H1 (cell line): ENCODE measurements around the gene GRIK2. TPM values are rescaled to one million over a fixed set of nuclear protein-coding genes. Genes with fewer than 3 reads are reported as not detected.

ENCODE experiments used
- CTCF ChIA-PET: fragments of 300-600 bp; sonication (Branson Sonifier 250); formaldehyde crosslinking; loops from one replicate; lab custom pipeline; 2021; ENCODE audit not compliant: partially characterized antibody; lab: Charles Lee
- POLR2A ChIA-PET: fragments of 300-600 bp; sonication (Branson Sonifier 250); formaldehyde crosslinking; loops from one replicate; lab custom pipeline; 2021; ENCODE audit warnings: inconsistent platforms; ENCODE audit not compliant: partially characterized antibody; lab: Charles Lee
- DNase-seq, 2 experiments: peaks; one replicate each; pipeline versions ENCODE4 v3.0.0 to v3.0.0-alpha.2; 2010 to 2022; ENCODE audit warnings: low spot score in 2 of 2, low read depth in 1 of 2, mixed read lengths in 1 of 2
- FAIRE-seq: peaks from 2 replicates; lab custom pipeline; 2011; peaks lifted over from hg19 to GRCh38; lab: Jason Lieb, UNC
- H2AFZ ChIP-seq: 2 replicates; pipeline ENCODE4 v1.8.1; 2012; ENCODE audit warnings: low read length, inconsistent platforms
- H2AK5ac ChIP-seq: 2 replicates; pipeline ENCODE4 v1.6.1; 2013; ENCODE audit warnings: low read depth, low read length
- H2BK120ac ChIP-seq: replicated peaks from 2 replicates; pipeline ENCODE3; 2013; ENCODE audit warnings: low read depth, low read length, inconsistent platforms
- H2BK12ac ChIP-seq: 2 replicates; pipeline ENCODE4 v1.6.1; 2013; ENCODE audit warnings: low read depth, low read length
- H2BK15ac ChIP-seq: 2 replicates; pipeline ENCODE4 v1.6.1; 2013; ENCODE audit warnings: low read length
- H2BK20ac ChIP-seq: 2 replicates; pipeline ENCODE4 v1.6.1; 2013; ENCODE audit warnings: low read length
- H2BK5ac ChIP-seq: 2 replicates; pipeline ENCODE4 v1.6.1; 2013; ENCODE audit warnings: low read depth, low read length
- H3K14ac ChIP-seq: 2 replicates; pipeline ENCODE4 v1.6.1; 2013; ENCODE audit warnings: inconsistent platforms; ENCODE audit not compliant: insufficient read length
- H3K18ac ChIP-seq: 2 replicates; pipeline ENCODE4 v1.6.1; 2013; ENCODE audit warnings: low read length; ENCODE audit errors: extremely low read depth
- H3K23ac ChIP-seq: 2 replicates; pipeline ENCODE4 v1.6.1; 2013; ENCODE audit warnings: inconsistent platforms; ENCODE audit not compliant: insufficient read length
- H3K23me2 ChIP-seq: 2 replicates; pipeline ENCODE4 v1.6.1; 2013; ENCODE audit warnings: low read depth, low read length
- H3K27ac ChIP-seq: 2 replicates; pipeline ENCODE4 v1.6.1; 2011; ENCODE audit warnings: low read depth, low read length, inconsistent platforms
- H3K27me3 ChIP-seq, 4 experiments: replicated peaks in 1 of 4; 1 replicate in 1 of 4; 2 replicates in 3 of 4; pipeline versions ENCODE4 v1.6.1 to v1.8.1; 2011 to 2013; ENCODE audit warnings: low read length in 3 of 4, mild to moderate bottlenecking in 3 of 4, inconsistent platforms in 2 of 4, mixed read lengths in 2 of 4, moderate library complexity in 1 of 4; ENCODE audit not compliant: control insufficient read depth in 3 of 4, insufficient read depth in 3 of 4; ENCODE audit errors: extremely low read depth in 1 of 4
- H3K36me3 ChIP-seq, 4 experiments: 2 replicates each; pipeline versions ENCODE4 v1.6.1 to v1.8.1; 2011 to 2013; ENCODE audit warnings: mild to moderate bottlenecking in 4 of 4, low read length in 3 of 4, moderate library complexity in 2 of 4, control low read depth in 1 of 4, inconsistent platforms in 1 of 4; ENCODE audit not compliant: insufficient read depth in 4 of 4, control insufficient read depth in 2 of 4
- H3K4ac ChIP-seq: replicated peaks from 2 replicates; pipeline ENCODE3; 2013; ENCODE audit warnings: low read length, low read depth, mixed read lengths, inconsistent platforms; ENCODE audit not compliant: insufficient read length
- H3K4me1 ChIP-seq, 4 experiments: replicated peaks in 1 of 4; 1 replicate in 1 of 4; 2 replicates in 3 of 4; pipeline versions ENCODE4 v1.6.1 to v1.8.1; 2011 to 2013; ENCODE audit warnings: low read length in 3 of 4, inconsistent platforms in 2 of 4, mixed read lengths in 1 of 4; ENCODE audit not compliant: insufficient read depth in 4 of 4, control insufficient read depth in 3 of 4
- H3K4me2 ChIP-seq, 2 experiments: 2 replicates each; pipeline versions ENCODE4 v1.6.1 to v1.8.1; 2011 to 2013; ENCODE audit warnings: low read depth in 2 of 2, low read length in 2 of 2, control low read depth in 1 of 2, inconsistent platforms in 1 of 2, mild to moderate bottlenecking in 1 of 2; ENCODE audit not compliant: insufficient read depth in 1 of 2
- H3K4me3 ChIP-seq, 4 experiments: fragments of 200-600, 300-600 bp in 1 of 4; sonication (generic), shearing (Covaris generic), sonication (Bioruptor Twin) in 1 of 4; 2 replicates each; pipeline versions ENCODE4 v1.5.1 to v1.8.1; 2011 to 2016; ENCODE audit warnings: low read length in 4 of 4, low read depth in 3 of 4, control low read depth in 2 of 4, inconsistent platforms in 2 of 4, mild to moderate bottlenecking in 2 of 4, mixed read lengths in 1 of 4, moderate library complexity in 1 of 4; ENCODE audit not compliant: insufficient read depth in 2 of 4; ENCODE audit errors: extremely low read depth in 1 of 4
- H3K56ac ChIP-seq: replicated peaks from 2 replicates; pipeline ENCODE3; 2013; ENCODE audit warnings: low read depth, mild to moderate bottlenecking, mixed read lengths, low read length, inconsistent platforms; ENCODE audit not compliant: insufficient read length
- H3K79me1 ChIP-seq: 2 replicates; pipeline ENCODE4 v1.6.1; 2013; ENCODE audit warnings: low read depth, low read length, control low read depth
- H3K79me2 ChIP-seq, 2 experiments: 2 replicates each; pipeline versions ENCODE4 v1.6.1 to v1.8.1; 2012 to 2013; ENCODE audit warnings: low read length in 2 of 2, mild to moderate bottlenecking in 2 of 2, inconsistent platforms in 1 of 2; ENCODE audit not compliant: insufficient read depth in 2 of 2, control insufficient read depth in 1 of 2
- H3K9ac ChIP-seq, 4 experiments: replicated peaks in 1 of 4; 1 replicate in 1 of 4; 2 replicates in 3 of 4; pipeline versions ENCODE4 v1.6.1 to v1.8.1; 2011 to 2013; ENCODE audit warnings: low read depth in 3 of 4, low read length in 3 of 4, control low read depth in 2 of 4, mild to moderate bottlenecking in 2 of 4, moderate library complexity in 2 of 4, inconsistent platforms in 1 of 4; ENCODE audit errors: extremely low read depth in 1 of 4
- H3K9me3 ChIP-seq, 2 experiments: 2 replicates each; pipeline versions ENCODE4 v1.6.1 to v1.8.1; 2012 to 2013; ENCODE audit warnings: mild to moderate bottlenecking in 2 of 2, moderate library complexity in 2 of 2, control low read depth in 1 of 2, inconsistent platforms in 1 of 2, low read depth in 1 of 2, low read length in 1 of 2, mixed read lengths in 1 of 2; ENCODE audit not compliant: insufficient read depth in 2 of 2
- H4K20me1 ChIP-seq, 2 experiments: replicated peaks in 1 of 2; 2 replicates each; pipeline versions ENCODE3 to v1.8.1; 2011 to 2013; ENCODE audit warnings: inconsistent platforms in 2 of 2, low read length in 2 of 2, mild to moderate bottlenecking in 1 of 2; ENCODE audit not compliant: insufficient read depth in 2 of 2, control insufficient read depth in 1 of 2
- H4K5ac ChIP-seq: 2 replicates; pipeline ENCODE4 v1.6.1; 2013; ENCODE audit warnings: low read length, low read depth, mixed read lengths, inconsistent platforms; ENCODE audit not compliant: insufficient read length
- H4K8ac ChIP-seq: 2 replicates; pipeline ENCODE4 v1.8.0; 2013; ENCODE audit warnings: mild to moderate bottlenecking, moderate library complexity, low read length, inconsistent platforms; ENCODE audit not compliant: insufficient read depth; ENCODE audit errors: extremely low read depth
- H4K91ac ChIP-seq: replicated peaks from 2 replicates; pipeline ENCODE3; 2013; ENCODE audit warnings: low read length, mixed read lengths, inconsistent platforms; ENCODE audit not compliant: insufficient read length
- BCL11A ChIP-seq, 2 experiments: IDR thresholded peaks; one replicate each; pipeline ENCODE4 v1.6.1; 2011; ENCODE audit warnings: low read depth in 2 of 2, low read length in 2 of 2, mild to moderate bottlenecking in 2 of 2
- GTF2F1 ChIP-seq: IDR thresholded peaks from 2 replicates; pipeline ENCODE4 v1.6.1; 2012; ENCODE audit warnings: low read depth, low read length, improper control_type of control experiment, borderline replicate concordance
- JUND ChIP-seq: IDR thresholded peaks from 2 replicates; pipeline ENCODE4 v1.6.1; 2011; ENCODE audit warnings: mild to moderate bottlenecking, improper control_type of control experiment, low read length
- KDM5A ChIP-seq: fragments of 200-600 bp; IDR thresholded peaks from 2 replicates; pipeline ENCODE4 v1.7.1; 2012; ENCODE audit warnings: mild to moderate bottlenecking, low read length, inconsistent platforms, mixed read lengths
- NRF1 ChIP-seq: IDR thresholded peaks from 2 replicates; pipeline ENCODE4 v1.6.1; 2011; ENCODE audit warnings: mild to moderate bottlenecking, low read depth, low read length, improper control_type of control experiment
- POLR2AphosphoS5 ChIP-seq: IDR thresholded peaks from 2 replicates; pipeline ENCODE4 v1.6.1; 2011; ENCODE audit warnings: low read depth, low read length
- RXRA ChIP-seq: IDR thresholded peaks from 2 replicates; pipeline ENCODE4 v1.6.1; 2011; ENCODE audit warnings: low read depth, mild to moderate bottlenecking, low read length, moderate library complexity; ENCODE audit not compliant: insufficient read depth
- SAP30 ChIP-seq: fragments of 300-600 bp; sonication (generic); IDR thresholded peaks from 2 replicates; pipeline ENCODE4 v1.7.1; 2012; ENCODE audit warnings: low read length, moderate library complexity, mild to moderate bottlenecking, inconsistent platforms; ENCODE audit not compliant: insufficient read depth, insufficient replicate concordance
- SP4 ChIP-seq: IDR thresholded peaks from 2 replicates; pipeline ENCODE4 v1.6.1; 2012; ENCODE audit warnings: low read length, inconsistent platforms
- WGBS, 2 experiments: shearing (Covaris generic) in 1 of 2; methylation state at CpG; one replicate each; pipeline versions ENCODE4 v1.1.6 to v1.1.7; 2013 to 2015; ENCODE audit warnings: low lambda C conversion rate in 2 of 2, mixed read lengths in 2 of 2, inconsistent platforms in 1 of 2, low coverage in 1 of 2, missing lambda C conversion rate in 1 of 2; ENCODE audit not compliant: insufficient replicate concordance in 2 of 2, insufficient coverage in 1 of 2, insufficient read length in 1 of 2; ENCODE audit errors: extremely low coverage in 1 of 2, missing lambda C conversion rate in 1 of 2; 5-methylcytosine and 5-hydroxymethylcytosine counted together
- polyA plus RNA-seq, 7 experiments: library from polyadenylated mRNA; depleted of rRNA in 3 of 7; stranded (reverse) in 5 of 7; unstranded in 2 of 7; fragments of >200 nt in 5 of 7; fragments of 200-250 nt in 2 of 7; gene quantifications; 1 replicate in 5 of 7; 2 replicates in 1 of 7; 4 replicates in 1 of 7; pipeline versions ENCODE4 v1.2.1 to v1.2.3, GENCODE V29; 2011 to 2013; ENCODE audit warnings: missing spikeins in 2 of 7, mixed read lengths in 2 of 7
- total RNA-seq: library from RNA; stranded (reverse); fragmentation: NEBNext Ultra II Directional; extraction: Animal tissue kit (Norgen Biotek cat#: 25700); gene quantifications from 2 replicates; pipeline ENCODE4 v1.2.1, GENCODE V29; 2021
- TF ChIP-seq, protein P1 (sequence below): IDR thresholded peaks from 2 replicates; pipeline ENCODE4 v1.6.1; 2012; ENCODE audit warnings: inconsistent platforms

The GRIK2 gene
- total and polyA plus RNA-seq, 2 of the 8 experiments (the other 6 are each of a cell fraction or from before 2014, with no cell fraction given), result 1.8 to 2.2 TPM

DNA sequence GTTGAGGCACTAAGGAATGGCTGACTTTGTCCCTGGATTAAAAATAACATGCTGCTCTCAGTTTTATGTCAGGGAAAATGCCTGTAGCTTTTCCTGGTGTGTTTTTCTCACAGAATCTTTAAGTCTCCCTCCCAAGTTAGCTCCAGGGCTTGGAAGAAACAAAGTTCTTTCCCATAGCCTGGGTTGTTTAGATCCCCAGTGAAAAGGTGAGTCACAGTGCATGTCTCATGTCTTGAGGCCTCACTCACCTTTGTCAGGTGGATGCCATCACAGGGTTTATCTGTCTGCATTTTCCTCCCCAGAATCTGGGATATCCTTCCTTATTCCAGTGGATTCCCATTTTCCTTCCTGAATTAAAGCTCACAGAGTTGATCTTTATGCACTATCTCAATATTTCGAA, 722.4 kb downstream of the GRIK2 start:
- H3K4me3 ChIP-seq, result no peak overlapping the region
- no peak overlapping the region for H2BK12ac ChIP-seq
- 84% methylated on average over 1 of the region's 1 CpG; no CpG with 5 or more reads in 1 of the 2 experiments for WGBS, 2 experiments
- no peak overlapping the region for H3K4me2 ChIP-seq
- DNase-seq (no peak), FAIRE-seq (no peak)
- H4K91ac ChIP-seq, result no peak overlapping the region
- H3K23me2 ChIP-seq, result no peaks in the 10 kb centered on the region
- 0 out of 4 replicates have a peak, but pooled peaks cover 0 to 4% of the 10 kb centered on the region in 2 experiments for H3K9me3 ChIP-seq
- no peaks in the 10 kb centered on the region for H3K4me1 ChIP-seq
- TF ChIP-seq BCL11A (IDR thresholded peaks at IDR 0.05; ENCODE audit: low read depth in 2 of 2, low read length in 2 of 2) (no peak), KDM5A (no peak), JUND (no peak), RXRA (no peak), GTF2F1 (no peak), SAP30 (no peak), SP4 (no peak), POLR2AphosphoS5 (no peak), NRF1 (no peak)
- TF ChIP-seq, protein P1, sequence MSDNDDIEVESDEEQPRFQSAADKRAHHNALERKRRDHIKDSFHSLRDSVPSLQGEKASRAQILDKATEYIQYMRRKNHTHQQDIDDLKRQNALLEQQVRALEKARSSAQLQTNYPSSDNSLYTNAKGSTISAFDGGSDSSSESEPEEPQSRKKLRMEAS, result no peak
- H3K27me3 ChIP-seq, result no peaks in the 10 kb centered on the region
- ChIA-PET POLR2A (no interaction called here), CTCF (interaction anchor here (1.6 kb wide), 1 partner anchor 269 kb away, joined by 3 read pairs; no protein-coding TSS in a partner anchor)
- no peak overlapping the region for H3K4ac ChIP-seq
- no peak overlapping the region for H2BK5ac ChIP-seq
- H3K27ac ChIP-seq, result no peak overlapping the region
- H4K8ac ChIP-seq, result no peak overlapping the region
- H3K79me2 ChIP-seq, result no peaks in the 10 kb centered on the region
- no peak overlapping the region for H3K23ac ChIP-seq
- H2BK120ac ChIP-seq, result no peak overlapping the region
- no peak overlapping the region for H4K5ac ChIP-seq
- H3K36me3 ChIP-seq, result no peaks in the 10 kb centered on the region
- no peak overlapping the region for H3K14ac ChIP-seq
- no peak overlapping the region for H2AFZ ChIP-seq
- H2BK20ac ChIP-seq, result no peak overlapping the region
- no peak overlapping the region for H3K56ac ChIP-seq
- H4K20me1 ChIP-seq, result no peaks in the 10 kb centered on the region
- H3K9ac ChIP-seq, result no peak overlapping the region
- no peak overlapping the region for H3K18ac ChIP-seq
- H2BK15ac ChIP-seq, result no peak overlapping the region
- no peak overlapping the region for H2AK5ac ChIP-seq
- H3K79me1 ChIP-seq, result no peaks in the 10 kb centered on the region
